GM10266 (cell line): ENCODE data around the gene SBSN.

ENCODE experiments used
- DNase-seq: peaks from one replicate; pipeline ENCODE4 v3.0.0; 2012; ENCODE audit errors: extremely low spot score
- CTCF ChIP-seq: IDR thresholded peaks from 2 replicates; pipeline ENCODE4 v1.5.1; 2012; ENCODE audit warnings: mild to moderate bottlenecking, low read depth; ENCODE audit not compliant: control insufficient read depth, insufficient read depth; ENCODE audit errors: missing control alignments

Gene SBSN, protein sequence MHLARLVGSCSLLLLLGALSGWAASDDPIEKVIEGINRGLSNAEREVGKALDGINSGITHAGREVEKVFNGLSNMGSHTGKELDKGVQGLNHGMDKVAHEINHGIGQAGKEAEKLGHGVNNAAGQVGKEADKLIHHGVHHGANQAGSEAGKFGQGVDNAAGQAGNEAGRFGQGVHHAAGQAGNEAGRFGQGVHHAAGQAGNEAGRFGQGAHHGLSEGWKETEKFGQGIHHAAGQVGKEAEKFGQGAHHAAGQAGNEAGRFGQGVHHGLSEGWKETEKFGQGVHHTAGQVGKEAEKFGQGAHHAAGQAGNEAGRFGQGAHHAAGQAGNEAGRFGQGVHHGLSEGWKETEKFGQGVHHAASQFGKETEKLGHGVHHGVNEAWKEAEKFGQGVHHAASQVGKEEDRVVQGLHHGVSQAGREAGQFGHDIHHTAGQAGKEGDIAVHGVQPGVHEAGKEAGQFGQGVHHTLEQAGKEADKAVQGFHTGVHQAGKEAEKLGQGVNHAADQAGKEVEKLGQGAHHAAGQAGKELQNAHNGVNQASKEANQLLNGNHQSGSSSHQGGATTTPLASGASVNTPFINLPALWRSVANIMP

DNA sequence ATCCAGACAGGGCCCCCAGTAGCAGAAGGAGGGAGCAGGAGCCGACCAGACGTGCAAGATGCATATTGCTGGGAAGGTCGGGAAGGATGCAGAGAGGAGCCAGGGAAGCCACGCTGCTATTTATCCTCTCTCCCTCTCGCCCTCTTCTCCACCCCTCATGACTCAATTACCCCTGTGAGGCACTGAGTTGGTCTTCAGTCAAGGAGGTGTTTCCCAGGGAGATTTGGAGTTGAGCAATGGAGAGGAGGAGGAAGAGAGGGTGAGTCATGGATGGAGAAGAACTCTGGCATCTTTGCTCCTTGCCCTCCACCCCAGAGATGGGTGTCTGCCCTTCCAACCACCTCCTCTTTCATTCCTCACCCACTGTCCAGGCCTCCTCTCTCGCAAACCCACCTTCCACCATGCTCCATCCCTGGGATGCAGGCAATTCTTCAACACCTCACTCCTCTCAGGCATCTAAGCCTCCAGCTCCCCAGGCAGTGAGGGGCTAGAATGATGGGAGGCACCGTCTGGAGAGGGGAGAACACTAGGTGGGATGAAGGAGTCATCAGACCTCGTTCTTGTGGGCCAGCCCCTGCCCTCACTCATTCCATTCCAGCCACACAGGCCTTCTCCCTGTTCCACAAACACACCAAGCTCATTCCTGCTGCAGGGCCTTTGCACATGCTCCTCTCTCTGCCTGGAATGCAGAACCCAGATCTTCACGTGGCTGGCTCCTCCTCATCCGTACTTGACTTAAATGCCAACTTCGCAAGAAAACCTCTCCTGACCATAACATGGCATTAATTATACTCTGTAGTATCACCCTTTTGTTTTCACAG lies at the start of gene SBSN:
TSS of gene SBSN (minus strand) at position 94 of the 821 bp plus-strand sequence. CDS start at position 64, 30 bp downstream.
- no peak for DNase-seq
- no peak for TF ChIP-seq CTCF

DNA sequence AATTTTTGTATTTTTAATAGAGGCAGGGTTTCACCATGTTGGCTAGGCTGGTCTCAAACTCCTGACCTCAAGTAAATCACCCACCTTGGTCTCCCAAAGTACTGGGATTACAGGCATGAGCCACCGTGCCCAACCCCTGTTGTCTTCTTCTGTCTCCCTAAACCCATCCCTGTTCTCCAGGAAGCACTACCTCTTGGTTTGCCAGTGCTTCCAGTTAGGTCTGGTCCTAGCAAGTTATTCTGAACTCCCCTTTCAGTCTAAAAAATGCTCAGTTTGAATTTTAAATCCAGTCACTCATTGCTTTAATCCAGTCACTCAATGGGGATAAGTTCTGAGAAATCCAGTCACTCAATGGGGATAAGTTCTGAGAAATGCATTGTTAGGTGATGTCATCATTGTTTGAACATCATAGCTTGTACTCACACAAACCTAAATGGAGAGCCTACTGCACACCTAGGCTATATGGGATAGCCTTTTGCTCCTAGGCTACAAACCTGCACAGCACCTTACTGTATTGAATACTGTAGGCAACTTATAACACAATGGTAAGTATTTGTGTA lies 43.4 kb upstream of the SBSN start:
- DNase-seq = no peak
- no peak for TF ChIP-seq CTCF

- DNase-seq = no peak
- TF ChIP-seq CTCF = no peak
These were observed 41.2 kb upstream of the SBSN start for GRCh38 chr19:35569281-35569781.

DNA sequence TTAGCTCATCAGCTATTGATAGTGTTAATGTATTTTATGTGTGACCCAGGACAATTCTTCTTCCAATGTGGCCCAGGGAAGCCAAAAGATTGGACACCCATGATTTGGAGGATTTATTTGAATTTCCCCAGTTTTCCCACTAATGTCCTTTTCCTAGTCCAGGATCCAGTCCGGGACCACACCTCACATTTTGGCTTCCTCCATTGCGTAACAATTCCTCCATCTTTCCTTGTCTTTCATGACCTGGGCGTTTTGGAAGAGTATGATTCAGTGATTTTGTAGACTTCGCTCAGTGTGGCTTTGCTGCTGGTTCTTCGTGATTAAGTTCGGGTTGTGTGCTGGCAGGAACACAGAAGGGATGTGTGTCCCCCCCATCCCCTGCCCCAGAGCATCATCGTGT lies 38.6 kb upstream of the SBSN start:
- no peak for DNase-seq
- TF ChIP-seq CTCF = no peak

GRCh38 chr19:35565016-35565856 lies 37.1 kb upstream of the SBSN start:
- no peak for TF ChIP-seq CTCF
- DNase-seq = no peak

DNA sequence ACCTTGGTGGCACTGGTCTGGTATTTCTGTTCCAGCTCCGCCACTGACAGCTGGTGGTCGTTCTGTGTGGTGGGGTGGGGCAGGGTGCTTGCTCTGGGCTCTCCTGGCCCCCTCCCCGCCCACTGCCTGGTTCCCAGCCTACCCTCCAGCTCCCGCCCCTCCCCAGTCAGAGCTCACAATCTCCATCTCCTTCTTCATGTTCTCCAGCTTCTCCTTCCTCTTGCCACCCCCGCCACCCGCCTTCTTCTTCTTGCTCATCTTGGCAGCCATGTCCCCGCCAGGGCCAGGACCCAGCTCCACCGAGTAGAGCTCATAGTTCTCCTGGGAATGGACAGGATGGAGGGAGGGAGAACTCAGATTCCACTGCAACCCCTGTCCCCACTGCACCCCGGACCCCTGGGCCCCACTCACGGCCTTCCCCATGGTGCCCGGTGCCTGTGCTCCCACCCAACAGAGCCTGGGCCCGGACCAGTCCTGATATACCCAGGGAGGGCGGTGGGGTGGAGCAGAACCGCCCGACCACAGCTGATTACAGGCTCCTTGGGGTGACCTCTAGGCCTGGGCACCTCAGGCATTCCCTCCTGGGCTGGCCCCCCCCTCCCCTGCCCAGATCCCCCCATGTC lies 35.2 kb upstream of the SBSN start, which contains the start of gene ATP4A:
TSS of gene ATP4A (minus strand) at position 452 of the 623 bp plus-strand sequence. CDS start at position 423, 29 bp downstream.
- TF ChIP-seq CTCF = no peak
- no peak for DNase-seq
